ENCODE data around the gene ZNF438.
"Not testable (repeated sequence)": the region's sequence is repeated elsewhere in the genome, so short reads cannot be mapped to it uniquely, and the experiment has no call there.

ZNF438 gene

DNA sequence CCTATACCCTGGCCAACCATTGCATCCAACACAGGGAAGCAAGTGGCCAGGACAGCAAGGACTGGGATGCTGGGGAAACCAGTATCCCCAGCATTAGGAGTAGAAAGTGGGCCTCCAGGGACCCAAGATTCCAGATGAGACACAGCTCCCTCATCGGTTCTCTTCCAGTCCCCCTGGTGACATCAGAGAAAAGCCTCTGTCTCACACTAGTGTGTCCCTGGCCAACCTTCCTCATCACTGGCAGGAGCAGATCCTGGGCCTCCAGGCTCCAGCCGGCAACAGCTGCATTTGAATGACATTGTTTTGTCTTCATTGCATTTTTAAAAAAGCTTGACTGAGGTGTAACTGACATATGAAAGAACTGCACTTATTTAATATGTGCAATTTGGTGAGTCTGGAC is 224.8 kb downstream of the ZNF438 start:
- H3K4me3 ChIP-seq (ENCODE audit: low read length), result no peak overlapping the region
- DNase-seq (ENCODE audit: low read depth), result no peak
- TF ChIP-seq, protein P1, sequence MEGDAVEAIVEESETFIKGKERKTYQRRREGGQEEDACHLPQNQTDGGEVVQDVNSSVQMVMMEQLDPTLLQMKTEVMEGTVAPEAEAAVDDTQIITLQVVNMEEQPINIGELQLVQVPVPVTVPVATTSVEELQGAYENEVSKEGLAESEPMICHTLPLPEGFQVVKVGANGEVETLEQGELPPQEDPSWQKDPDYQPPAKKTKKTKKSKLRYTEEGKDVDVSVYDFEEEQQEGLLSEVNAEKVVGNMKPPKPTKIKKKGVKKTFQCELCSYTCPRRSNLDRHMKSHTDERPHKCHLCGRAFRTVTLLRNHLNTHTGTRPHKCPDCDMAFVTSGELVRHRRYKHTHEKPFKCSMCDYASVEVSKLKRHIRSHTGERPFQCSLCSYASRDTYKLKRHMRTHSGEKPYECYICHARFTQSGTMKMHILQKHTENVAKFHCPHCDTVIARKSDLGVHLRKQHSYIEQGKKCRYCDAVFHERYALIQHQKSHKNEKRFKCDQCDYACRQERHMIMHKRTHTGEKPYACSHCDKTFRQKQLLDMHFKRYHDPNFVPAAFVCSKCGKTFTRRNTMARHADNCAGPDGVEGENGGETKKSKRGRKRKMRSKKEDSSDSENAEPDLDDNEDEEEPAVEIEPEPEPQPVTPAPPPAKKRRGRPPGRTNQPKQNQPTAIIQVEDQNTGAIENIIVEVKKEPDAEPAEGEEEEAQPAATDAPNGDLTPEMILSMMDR (IDR thresholded peaks at IDR 0.05; ENCODE audit: insufficient read depth, low read depth, low read length, missing control alignments), result no peak

DNA sequence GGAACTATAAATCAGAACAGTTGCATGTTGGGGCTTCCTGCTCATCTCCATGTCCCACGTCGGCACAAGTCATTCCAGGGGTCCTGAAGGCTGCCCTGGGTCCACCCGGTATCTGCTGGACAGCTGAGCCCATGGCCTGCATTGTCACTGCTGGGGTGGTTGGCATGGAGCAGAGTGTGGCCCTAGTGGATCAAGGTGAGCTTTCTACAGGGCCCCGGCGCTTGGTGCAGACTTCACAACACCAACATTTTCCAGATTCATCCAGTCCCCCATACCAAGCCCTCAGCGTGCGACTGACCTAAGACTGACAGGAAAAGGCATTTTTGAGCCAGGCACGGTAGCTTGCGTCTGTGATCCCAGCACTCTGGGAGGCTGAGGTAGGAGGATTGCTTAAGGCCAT is 226.6 kb downstream of the ZNF438 start:
- H3K4me3 ChIP-seq (ENCODE audit: low read length), result no peak overlapping the region
- TF ChIP-seq, protein P1 (IDR thresholded peaks at IDR 0.05; ENCODE audit: insufficient read depth, low read depth, low read length, missing control alignments), result no peak
- DNase-seq (ENCODE audit: low read depth), result no peak

DNA sequence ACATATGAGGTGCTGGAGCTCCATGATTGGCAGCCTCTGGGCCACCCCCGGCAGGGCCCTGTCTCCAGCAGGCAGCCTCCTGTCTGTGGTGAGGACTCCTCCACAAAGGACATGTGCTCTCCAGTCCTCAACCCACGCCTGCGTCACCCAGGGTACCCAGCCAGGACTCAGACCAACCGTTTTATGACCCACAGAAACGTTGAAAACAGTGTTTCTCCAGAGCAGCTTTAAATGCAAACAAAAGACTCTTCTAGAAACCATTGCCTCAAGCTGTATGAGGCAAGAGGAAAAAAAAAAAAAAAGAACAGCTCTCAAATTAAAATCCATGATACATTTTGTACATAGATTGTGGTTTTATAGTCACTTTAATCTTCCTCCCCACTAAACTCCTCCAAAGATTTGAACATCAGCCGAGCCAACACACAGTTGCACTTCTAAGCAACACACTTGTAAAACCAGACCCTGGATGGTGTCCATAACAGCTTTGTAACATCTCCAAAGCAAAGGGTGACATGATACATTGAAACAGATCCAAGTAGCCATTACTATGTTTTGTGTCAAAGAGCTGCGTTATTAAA is 227.1 kb downstream of the ZNF438 start:
- H3K4me3 ChIP-seq (ENCODE audit: low read length), result no peak overlapping the region
- peak; percentile 20 for DNase-seq (ENCODE audit: low read depth)
- TF ChIP-seq, protein P1 (IDR thresholded peaks at IDR 0.05; ENCODE audit: insufficient read depth, low read depth, low read length, missing control alignments), result no peak

DNA sequence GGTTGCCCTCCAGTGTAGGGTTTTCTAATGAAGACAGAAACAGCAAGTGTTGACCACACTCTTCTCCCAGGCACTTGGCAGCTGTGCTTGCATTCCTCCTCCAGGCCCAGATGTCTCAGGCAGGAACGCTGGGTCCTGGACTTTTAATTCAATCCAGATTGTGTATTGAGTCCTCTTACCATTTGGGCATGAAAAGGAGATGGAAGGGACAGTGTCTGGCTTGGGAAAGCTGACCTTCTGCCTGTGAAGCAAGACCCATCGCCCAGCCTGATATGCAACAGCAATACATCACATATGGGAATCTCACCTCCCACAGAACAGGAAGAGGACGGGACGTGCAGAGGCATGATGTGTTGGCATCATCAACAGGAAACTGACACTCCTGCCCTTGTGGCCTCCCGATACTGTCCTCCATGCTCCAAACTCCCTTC is 227.8 kb downstream of the ZNF438 start:
- no peak overlapping the region for H3K4me3 ChIP-seq (ENCODE audit: low read length)
- TF ChIP-seq, protein P1 (IDR thresholded peaks at IDR 0.05; ENCODE audit: insufficient read depth, low read depth, low read length, missing control alignments), result no peak
- peak; percentile 79 for DNase-seq (ENCODE audit: low read depth)

DNA sequence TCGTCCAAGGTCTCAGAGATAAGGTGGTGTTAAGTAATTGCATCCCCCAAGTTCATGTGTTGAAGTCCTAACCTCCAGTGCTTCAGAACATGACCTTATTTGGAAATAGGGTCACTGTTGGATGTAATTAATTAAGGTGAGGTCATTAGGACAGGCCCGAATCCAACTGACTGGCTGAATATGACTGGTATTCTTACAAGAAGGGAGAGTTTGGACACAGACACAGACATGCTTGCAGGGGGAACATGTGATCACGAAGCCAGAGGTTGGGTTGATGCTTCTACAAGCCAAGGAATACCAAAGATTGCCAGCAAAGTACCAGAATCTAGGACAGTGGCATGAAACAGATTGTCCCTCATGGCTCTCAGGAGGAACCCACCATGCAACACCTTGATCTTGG is 228.6 kb downstream of the ZNF438 start:
- no peak overlapping the region for H3K4me3 ChIP-seq (ENCODE audit: low read length)
- DNase-seq (ENCODE audit: low read depth), result no peak
- TF ChIP-seq, protein P1 (IDR thresholded peaks at IDR 0.05; ENCODE audit: insufficient read depth, low read depth, low read length, missing control alignments), result no peak

DNA sequence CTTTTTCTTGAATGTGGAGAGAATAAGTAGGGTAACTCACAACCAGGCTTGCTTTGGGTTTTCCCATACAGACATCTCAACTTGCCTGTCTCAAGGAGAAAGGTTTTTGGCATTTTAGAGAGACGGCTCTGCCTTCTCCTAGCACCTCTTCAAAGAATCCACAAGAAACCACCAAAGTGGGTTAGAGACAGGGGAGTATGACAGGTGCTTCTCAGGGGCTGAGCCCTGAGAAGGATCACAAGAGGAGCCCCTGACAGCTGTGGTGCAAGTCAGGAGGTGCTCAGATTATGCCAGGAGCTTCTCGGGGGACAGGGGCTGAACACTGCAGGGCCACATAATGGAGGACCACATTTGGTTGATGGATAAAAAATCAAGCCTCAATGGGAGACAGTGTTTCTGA is 231.3 kb downstream of the ZNF438 start:
- TF ChIP-seq, protein P1 (IDR thresholded peaks at IDR 0.05; ENCODE audit: insufficient read depth, low read depth, low read length, missing control alignments), result no peak
- DNase-seq (ENCODE audit: low read depth), result no peak
- no peak overlapping the region for H3K4me3 ChIP-seq (ENCODE audit: low read length)

DNA sequence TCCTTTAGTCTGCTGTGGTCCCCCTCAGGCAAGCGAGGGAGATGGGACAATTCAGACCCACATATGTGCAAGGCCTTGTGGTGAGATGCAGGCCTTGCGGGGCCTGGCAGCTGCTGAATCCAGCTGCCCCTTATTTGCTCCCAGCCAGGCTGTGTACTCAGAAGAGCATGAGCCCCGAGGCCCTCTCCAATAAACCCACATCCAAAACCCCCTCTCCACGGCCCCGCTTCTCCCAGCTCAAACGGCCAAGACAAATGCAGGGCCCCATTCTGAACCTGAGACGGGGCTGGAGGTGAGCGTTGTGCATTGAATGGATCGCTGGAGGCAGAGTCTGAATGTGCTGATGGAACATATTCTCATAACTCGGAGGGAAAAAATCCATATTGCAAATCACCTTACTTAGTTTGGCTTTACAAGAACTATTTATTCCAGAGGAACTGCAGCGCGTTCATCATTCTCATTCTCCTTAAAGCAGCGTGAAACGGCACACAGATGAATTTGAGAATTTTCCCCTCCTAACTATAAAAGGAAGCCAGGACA is 232.9 kb downstream of the ZNF438 start:
- H3K4me3 ChIP-seq (ENCODE audit: low read length), result no peak overlapping the region

DNA sequence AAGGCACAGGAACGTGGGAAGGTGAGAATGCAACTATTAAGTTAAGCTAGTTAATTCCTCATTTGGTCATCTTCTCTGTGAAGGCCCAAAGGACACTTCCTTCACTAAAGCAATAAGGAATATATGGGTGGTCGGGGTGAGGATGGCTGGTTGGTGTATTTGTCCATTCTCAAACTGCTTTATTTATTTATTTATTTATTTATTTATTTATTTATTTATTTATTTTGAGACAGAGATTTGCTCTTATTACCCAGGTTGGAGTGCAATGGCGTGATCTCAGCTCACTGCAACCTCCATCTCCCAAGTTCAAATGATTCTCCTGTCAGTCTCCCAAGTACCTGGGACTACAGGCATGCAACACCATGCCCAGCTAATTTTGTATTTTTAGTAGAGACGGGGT is 236.6 kb downstream of the ZNF438 start:
- not testable (repeated sequence) for DNase-seq (ENCODE audit: low read depth); H3K4me3 ChIP-seq (ENCODE audit: low read length)

More for the DNA sequence above, 232.9 kb downstream of the ZNF438 start:
- TF ChIP-seq, protein P1 (IDR thresholded peaks at IDR 0.05; ENCODE audit: insufficient read depth, low read depth, low read length, missing control alignments), result no peak
- DNase-seq (ENCODE audit: low read depth), result no peak

Data from epithelial cell of esophagus (primary cell).